Measurements from ENCODE around the gene FRMD8. TPM values are rescaled to one million over a fixed set of nuclear protein-coding genes. Genes with fewer than 3 reads are reported as not detected.
A peak's percentile ranks its signal among the peaks of the same experiment; 100 is the strongest.

FRMD8 gene
- total and polyA plus RNA-seq, 9 of the 15 experiments (the other 6 are each of a cell fraction or from before 2014, with no cell fraction given) = 4.5 to 54.5 (median 15.8) TPM

- TF ChIP-seq TSHZ1 (CRISPR knock-in tag; IDR thresholded peaks at IDR 0.05) (no peak), RHOXF2B (CRISPR knock-in tag; conservative IDR thresholded peaks at IDR 0.05) (peak; percentile 74), NFYB (IDR thresholded peaks at IDR 0.05; ENCODE audit: extremely low read depth, insufficient read length) (no peak), THRAP3 (IDR thresholded peaks at IDR 0.05; ENCODE audit: borderline replicate concordance) (peak; percentile 95), MBD2 (IDR thresholded peaks at IDR 0.05; ENCODE audit: borderline replicate concordance, low read depth) (peak; percentile 70), CHD7 (IDR thresholded peaks at IDR 0.05; ENCODE audit: low read depth, low read length) (peak; percentile 83), ZNF586 (CRISPR knock-in tag; conservative IDR thresholded peaks at IDR 0.05) (peak; percentile 61; the same call in 1 of the 2 replicates), GTF3C2 (IDR thresholded peaks at IDR 0.05; ENCODE audit: borderline replicate concordance, extremely low read depth, insufficient read length) (no peak)
Observed at GRCh38 chr11:65426839-65427690, 40.6 kb downstream of the FRMD8 start (continued).

Measured in K562 (cell line).